Endothelial cell of umbilical vein (primary cell): Measurements from ENCODE around the gene RNF19B. TPM values are rescaled to one million over a fixed set of nuclear protein-coding genes. Genes with fewer than 3 reads are reported as not detected.

Experiments used
- BruUV-seq: library from RNA; stranded (reverse); fragments of 400-500 nt; replicated peaks from 2 replicates; lab custom pipeline; 2021; lab: Mats Ljungman, UMichigan
- CTCF ChIA-PET: fragments of 300-600, 350-600 bp; sonication (Branson Sonifier 250); formaldehyde crosslinking; loops from one replicate; lab custom pipeline; 2021; ENCODE audit warnings: antibody characterized with exemption, inconsistent platforms; lab: Charles Lee
- POLR2A ChIA-PET: fragments of 300-600, 350-600 bp; sonication (Branson Sonifier 250); formaldehyde crosslinking; loops from one replicate; lab custom pipeline; 2021; ENCODE audit warnings: antibody characterized with exemption, inconsistent platforms; lab: Charles Lee
- DNase-seq: peaks from one replicate; pipeline ENCODE4 v3.0.0-alpha.2; 2011; ENCODE audit warnings: low read depth, low spot score
- FAIRE-seq: peaks from 2 replicates; lab custom pipeline; 2011; peaks lifted over from hg19 to GRCh38; lab: Jason Lieb, UNC
- H2AFZ ChIP-seq: 2 replicates; pipeline ENCODE4 v1.6.0; 2012; ENCODE audit warnings: low read depth, low read length, control low read depth, inconsistent platforms
- H3K27ac ChIP-seq: 2 replicates; pipeline ENCODE4 v1.5.1; 2011; ENCODE audit warnings: low read depth, mild to moderate bottlenecking, control low read depth, low read length, moderate library complexity; ENCODE audit not compliant: insufficient read depth
- H3K27me3 ChIP-seq, 2 experiments: 2 replicates each; pipeline versions ENCODE4 v1.6.0 to v1.6.1; 2011; ENCODE audit warnings: low read length in 2 of 2, mixed read lengths in 1 of 2; ENCODE audit not compliant: control insufficient read depth in 2 of 2, insufficient read depth in 2 of 2
- H3K36me3 ChIP-seq, 2 experiments: 2 replicates in 1 of 2; 3 replicates in 1 of 2; pipeline ENCODE4 v1.5.1; 2011; ENCODE audit warnings: low read length in 2 of 2, mild to moderate bottlenecking in 1 of 2, moderate library complexity in 1 of 2; ENCODE audit not compliant: control insufficient read depth in 2 of 2, insufficient read depth in 2 of 2; ENCODE audit errors: extremely low read depth in 1 of 2
- H3K4me1 ChIP-seq: 3 replicates; pipeline ENCODE4 v1.5.1; 2011; ENCODE audit warnings: mild to moderate bottlenecking, low read length; ENCODE audit not compliant: control insufficient read depth, insufficient read depth; ENCODE audit errors: extremely low read depth
- H3K4me2 ChIP-seq: 2 replicates; pipeline ENCODE4 v1.6.1; 2011; ENCODE audit warnings: low read length, control low read depth, mixed read lengths; ENCODE audit not compliant: insufficient read depth
- H3K4me3 ChIP-seq, 3 experiments: fragments of 200-600 bp in 1 of 3; sonication (generic), shearing (Covaris generic) in 1 of 3; replicated peaks in 1 of 3; 2 replicates each; pipeline ENCODE4 v1.5.1; 2011 to 2016; ENCODE audit warnings: control low read depth in 3 of 3, low read length in 3 of 3, mild to moderate bottlenecking in 2 of 3, inconsistent platforms in 1 of 3, low read depth in 1 of 3, moderate library complexity in 1 of 3; ENCODE audit not compliant: insufficient read depth in 1 of 3
- H3K79me2 ChIP-seq: 2 replicates; pipeline ENCODE4 v1.6.0; 2012; ENCODE audit warnings: low read length, inconsistent platforms; ENCODE audit not compliant: control insufficient read depth, insufficient read depth
- H3K9ac ChIP-seq: replicated peaks from 2 replicates; pipeline ENCODE3; 2011; ENCODE audit warnings: low read length, control low read depth; ENCODE audit not compliant: insufficient read depth; ENCODE audit errors: extremely low read depth
- H3K9me1 ChIP-seq: replicated peaks from 3 replicates; pipeline ENCODE4 v1.6.0; 2011; ENCODE audit warnings: mild to moderate bottlenecking, low read length; ENCODE audit not compliant: control insufficient read depth, insufficient read depth; ENCODE audit errors: extremely low read depth
- H3K9me3 ChIP-seq: replicated peaks from 2 replicates; pipeline ENCODE4 v1.5.1; 2012; ENCODE audit warnings: low read length, inconsistent platforms; ENCODE audit not compliant: control insufficient read depth, insufficient read depth
- H4K20me1 ChIP-seq: replicated peaks from 2 replicates; pipeline ENCODE3; 2011; ENCODE audit warnings: mild to moderate bottlenecking, low read length; ENCODE audit not compliant: control insufficient read depth, insufficient read depth; ENCODE audit errors: extremely low read depth
- CTCF ChIP-seq, 2 donors: IDR thresholded peaks; 1 replicate in 1 of 2; 2 replicates in 1 of 2; pipeline ENCODE4 v1.5.1; 2011; ENCODE audit warnings: low read length in 2 of 2, mild to moderate bottlenecking in 2 of 2, moderate library complexity in 2 of 2, control low read depth in 1 of 2, inconsistent platforms in 1 of 2, low read depth in 1 of 2; ENCODE audit not compliant: insufficient read depth in 1 of 2; ENCODE audit errors: extremely low read depth in 1 of 2
- EZH2 ChIP-seq: IDR thresholded peaks from 2 replicates; pipeline ENCODE4 v1.6.1; 2012; ENCODE audit warnings: borderline replicate concordance, low read depth, mild to moderate bottlenecking, moderate library complexity, low read length, inconsistent platforms; ENCODE audit not compliant: severe bottlenecking
- FOS ChIP-seq: IDR thresholded peaks from 2 replicates; pipeline ENCODE4 v1.6.1; 2011; ENCODE audit warnings: mild to moderate bottlenecking, low read length, moderate library complexity, borderline replicate concordance; ENCODE audit not compliant: insufficient read depth
- GATA2 ChIP-seq: IDR thresholded peaks from 2 replicates; pipeline ENCODE4 v1.7.0; 2011; ENCODE audit warnings: low read depth, mild to moderate bottlenecking, moderate library complexity, mixed read lengths, low read length; ENCODE audit not compliant: insufficient read length, insufficient read depth
- JUN ChIP-seq: IDR thresholded peaks from 2 replicates; pipeline ENCODE4 v1.6.1; 2011; ENCODE audit warnings: borderline replicate concordance, low read depth; ENCODE audit not compliant: insufficient read length, insufficient read depth
- MAX ChIP-seq: IDR thresholded peaks from 2 replicates; pipeline ENCODE4 v1.6.1; 2011; ENCODE audit not compliant: insufficient read depth, insufficient read length
- MYC ChIP-seq: IDR thresholded peaks from one replicate; pipeline ENCODE4 v1.6.1; 2011; ENCODE audit warnings: mild to moderate bottlenecking, low read depth, low read length
- POLR2A ChIP-seq: IDR thresholded peaks from 2 replicates; pipeline ENCODE4 v1.6.1; 2012; ENCODE audit warnings: low read depth, mild to moderate bottlenecking, control low read depth, low read length
- POLR2AphosphoS5 ChIP-seq: IDR thresholded peaks from 2 replicates; pipeline ENCODE4 v1.6.1; 2012; ENCODE audit warnings: low read depth, mild to moderate bottlenecking, control low read depth, low read length, moderate library complexity; ENCODE audit not compliant: insufficient read depth
- dilution Hi-C: fragments of 300-500 bp; cut with MboI; formaldehyde crosslinking; loops from one replicate; pipeline ENCODE4 v1.15.0; 2019; ENCODE audit warnings: low sequenced_read_pairs; ENCODE audit not compliant: extremely low pct_ligation_motif_present
- intact Hi-C: fragments of 100-400 bp; cut with micrococcal nuclease; formaldehyde crosslinking; loops from one replicate; pipeline ENCODE4 v1.10.0; 2022
- polyA plus RNA-seq, 4 experiments: library from polyadenylated mRNA; depleted of rRNA in 3 of 4; stranded (reverse) in 3 of 4; unstranded in 1 of 4; fragments of >200 nt; gene quantifications; 2 replicates each; pipeline versions ENCODE4 v1.2.1 to v1.2.3, GENCODE V29; 2011 to 2012; ENCODE audit warnings: missing spikeins in 1 of 4
- total RNA-seq: library from RNA; stranded (reverse); gene quantifications from 2 replicates; pipeline ENCODE4 v1.2.3, GENCODE V29; 2021

RNF19B gene
- total and polyA plus RNA-seq, 2 donors (not counting 3 experiments of a cell fraction or from before 2014, with no cell fraction given) = 19.2 to 25.6 TPM

- TF ChIP-seq POLR2AphosphoS5 (no peak), CTCF (IDR thresholded peaks at IDR 0.05; ENCODE audit: extremely low read depth in 1 of 2, insufficient read depth in 1 of 2, low read depth in 1 of 2, low read length in 2 of 2) (no peak), FOS (no peak), JUN (no peak), GATA2 (no peak), EZH2 (no peak), MAX (no peak), MYC (no peak), POLR2A (no peak)
- Histone ChIP-seq H3K27me3 (no peaks in the 10 kb centered on the region), H3K4me3 (no peak overlapping the region), H3K4me2 (no peak overlapping the region), H3K36me3 (no peaks in the 10 kb centered on the region), H3K27ac (no peak overlapping the region), H3K9me3 (no peaks in the 10 kb centered on the region), H3K9ac (no peak overlapping the region), H3K4me1 (peaks cover 27% of the 10 kb centered on the region), H4K20me1 (no peaks in the 10 kb centered on the region), H3K79me2 (no peaks in the 10 kb centered on the region), H3K9me1 (no peaks in the 10 kb centered on the region), H2AFZ (no peak overlapping the region)
- ChIA-PET CTCF (interaction anchor here (2.2 kb wide), 1 partner anchor 45 kb away, joined by 8 read pairs; no protein-coding TSS in a partner anchor), POLR2A (no interaction called here)
- no peak for FAIRE-seq
- DNase-seq = no peak
- dilution Hi-C loops (no loop called here), intact Hi-C loops (no loop called here)
- BruUV-seq = no TSS peak
Measured at GRCh38 chr1:32978854-32979253, 14.2 kb upstream of the RNF19B start.
